GM12872 (cell line): Measurements from ENCODE around the gene OR2B2.
A peak's percentile ranks its signal among the peaks of the same experiment; 100 is the strongest.

Experiments
- TF ChIP-seq, protein P1 (sequence below): IDR thresholded peaks from 3 replicates; pipeline ENCODE4 v1.5.1; 2011; ENCODE audit warnings: low read depth, mild to moderate bottlenecking, low read length, moderate library complexity; ENCODE audit not compliant: insufficient read depth

The OR2B2 gene

DNA sequence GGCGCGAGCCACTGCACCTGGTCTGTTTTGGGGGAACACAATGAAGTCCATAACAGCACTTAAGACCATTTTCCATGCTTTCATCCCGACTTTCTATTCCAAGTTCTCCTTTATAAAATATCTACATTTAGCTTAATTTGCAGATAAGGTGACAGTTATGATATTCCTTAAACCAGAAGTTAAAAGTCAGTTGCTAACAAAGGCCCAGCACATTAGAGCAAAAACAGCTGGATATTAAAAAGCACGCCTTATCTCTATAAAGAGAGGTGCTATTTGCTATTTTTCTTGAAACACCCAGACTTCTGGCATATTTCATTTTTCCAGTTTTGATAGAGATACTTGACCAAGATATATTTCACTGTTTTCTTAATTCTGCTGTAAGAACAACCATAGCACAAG is 15.8 kb downstream of the OR2B2 start:
- TF ChIP-seq, protein P1, sequence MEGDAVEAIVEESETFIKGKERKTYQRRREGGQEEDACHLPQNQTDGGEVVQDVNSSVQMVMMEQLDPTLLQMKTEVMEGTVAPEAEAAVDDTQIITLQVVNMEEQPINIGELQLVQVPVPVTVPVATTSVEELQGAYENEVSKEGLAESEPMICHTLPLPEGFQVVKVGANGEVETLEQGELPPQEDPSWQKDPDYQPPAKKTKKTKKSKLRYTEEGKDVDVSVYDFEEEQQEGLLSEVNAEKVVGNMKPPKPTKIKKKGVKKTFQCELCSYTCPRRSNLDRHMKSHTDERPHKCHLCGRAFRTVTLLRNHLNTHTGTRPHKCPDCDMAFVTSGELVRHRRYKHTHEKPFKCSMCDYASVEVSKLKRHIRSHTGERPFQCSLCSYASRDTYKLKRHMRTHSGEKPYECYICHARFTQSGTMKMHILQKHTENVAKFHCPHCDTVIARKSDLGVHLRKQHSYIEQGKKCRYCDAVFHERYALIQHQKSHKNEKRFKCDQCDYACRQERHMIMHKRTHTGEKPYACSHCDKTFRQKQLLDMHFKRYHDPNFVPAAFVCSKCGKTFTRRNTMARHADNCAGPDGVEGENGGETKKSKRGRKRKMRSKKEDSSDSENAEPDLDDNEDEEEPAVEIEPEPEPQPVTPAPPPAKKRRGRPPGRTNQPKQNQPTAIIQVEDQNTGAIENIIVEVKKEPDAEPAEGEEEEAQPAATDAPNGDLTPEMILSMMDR, result no peak

DNA sequence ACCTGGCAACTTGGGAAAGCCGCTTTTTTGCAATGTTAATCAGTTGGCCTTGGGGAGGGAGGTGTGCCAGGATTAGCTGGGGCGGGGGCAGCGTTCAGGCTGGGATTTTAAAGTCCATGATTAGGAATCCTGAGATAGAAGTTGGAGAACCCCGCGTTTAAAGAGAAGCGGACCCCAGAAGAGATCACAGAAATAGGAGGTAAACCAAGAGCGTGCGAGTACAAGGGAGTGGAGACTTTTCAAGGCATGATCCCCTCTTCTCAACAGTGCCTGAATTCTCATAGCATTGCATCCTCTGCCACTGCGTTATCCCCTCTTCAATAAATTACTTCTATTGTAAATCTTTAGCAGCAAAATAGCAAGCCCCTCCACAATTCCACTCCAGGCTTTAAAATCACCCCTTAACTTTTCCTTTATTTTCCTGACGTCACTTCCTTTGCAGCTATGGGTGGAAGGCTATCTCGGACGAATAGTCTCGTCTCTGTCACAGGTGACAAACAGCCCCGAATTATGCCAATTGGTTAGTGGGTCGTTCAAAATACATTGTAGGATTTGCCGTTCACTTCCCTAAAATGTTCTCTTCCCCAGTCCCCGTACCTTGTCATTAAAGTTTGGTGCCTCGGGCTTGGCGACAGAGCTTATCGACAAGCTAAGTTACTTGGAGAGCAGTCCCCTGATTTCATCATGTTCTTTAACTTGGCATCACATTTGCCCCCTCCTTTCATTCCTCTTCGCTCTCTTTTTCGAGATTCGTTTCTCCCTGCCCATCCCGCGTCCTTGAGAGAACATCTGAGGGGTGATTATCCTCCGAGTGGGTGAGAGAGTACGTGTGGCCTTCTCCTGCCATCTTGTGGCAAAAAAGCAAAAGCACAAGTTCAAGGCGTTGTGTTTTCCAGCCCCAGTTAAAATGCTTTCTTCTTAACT is 17.1 kb downstream of the OR2B2 start:
- TF ChIP-seq, protein P1, result peak; percentile 78

DNA sequence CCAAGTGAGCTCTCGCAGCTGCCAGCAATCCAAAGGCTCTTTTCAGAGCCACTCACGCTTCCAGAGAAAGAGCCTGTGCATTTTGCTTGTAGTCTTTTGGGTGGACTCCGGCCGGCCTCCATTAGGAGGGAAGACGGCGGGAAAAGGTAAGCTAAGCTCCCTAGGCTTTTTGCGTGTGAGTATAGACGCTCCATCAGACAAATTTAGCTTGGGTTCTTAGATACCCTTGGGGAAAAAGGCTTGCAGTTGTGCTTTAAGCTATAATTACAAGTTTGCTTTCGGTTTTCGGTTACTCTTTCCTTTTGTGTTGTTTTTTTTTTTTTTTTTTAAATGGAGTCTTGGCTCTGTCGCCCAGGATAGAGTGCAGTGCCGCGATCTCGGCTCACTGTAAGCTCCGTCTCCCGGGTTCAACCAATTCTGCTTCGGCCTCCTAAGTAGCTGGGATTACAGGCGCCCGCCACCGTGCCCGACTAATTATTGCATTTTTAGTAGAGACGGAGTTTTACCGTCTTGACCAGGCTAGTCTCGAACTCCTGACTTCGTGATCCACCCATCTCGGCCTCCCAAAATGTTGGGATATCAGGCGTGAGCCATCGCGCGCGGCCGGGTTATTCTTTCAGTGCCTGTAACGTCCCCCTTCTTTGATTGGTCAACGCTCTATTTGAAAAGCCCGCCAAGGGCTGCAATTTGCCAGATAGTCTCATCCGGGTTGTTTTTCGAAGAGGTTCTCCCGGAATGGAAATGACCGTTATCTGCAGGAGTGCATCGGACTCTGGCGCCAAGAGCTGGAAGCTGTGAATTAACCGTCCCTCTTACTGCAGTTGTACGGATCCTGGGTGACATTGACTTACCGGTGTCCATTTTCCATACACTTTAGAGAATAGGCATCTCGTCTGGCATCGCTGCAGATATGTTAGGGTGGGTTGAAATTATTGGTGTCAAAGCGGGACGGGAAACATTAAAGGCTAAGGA is 18.1 kb downstream of the OR2B2 start:
- TF ChIP-seq, protein P1, result no peak

DNA sequence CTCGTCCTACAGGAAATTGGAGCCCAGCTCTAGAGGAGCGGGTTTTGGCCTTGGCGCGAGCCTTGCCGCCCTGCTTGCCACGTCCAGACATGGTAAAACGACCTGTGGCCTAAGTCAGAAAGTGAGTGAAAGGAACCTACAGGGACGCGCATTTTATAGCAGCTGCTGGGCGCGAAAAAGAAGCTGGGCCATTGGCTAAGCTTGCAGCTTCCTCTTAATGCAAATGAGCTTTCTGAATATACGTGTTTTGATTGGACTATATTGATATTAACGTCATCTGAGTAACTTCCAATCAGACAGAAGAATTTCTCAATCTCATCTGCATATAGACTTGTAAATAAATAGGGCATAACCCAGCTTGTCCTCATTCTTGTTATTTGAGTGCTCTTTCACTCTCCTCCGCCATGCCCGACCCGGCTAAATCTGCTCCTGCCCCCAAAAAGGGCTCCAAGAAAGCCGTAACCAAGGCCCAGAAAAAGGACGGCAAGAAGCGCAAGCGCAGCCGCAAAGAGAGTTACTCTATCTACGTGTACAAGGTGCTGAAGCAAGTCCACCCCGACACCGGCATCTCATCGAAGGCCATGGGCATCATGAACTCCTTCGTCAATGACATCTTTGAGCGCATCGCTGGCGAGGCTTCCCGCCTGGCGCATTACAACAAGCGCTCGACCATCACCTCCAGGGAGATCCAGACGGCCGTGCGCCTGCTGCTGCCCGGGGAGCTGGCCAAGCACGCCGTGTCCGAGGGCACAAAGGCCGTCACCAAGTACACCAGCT is 18.9 kb downstream of the OR2B2 start:
- TF ChIP-seq, protein P1, result no peak

DNA sequence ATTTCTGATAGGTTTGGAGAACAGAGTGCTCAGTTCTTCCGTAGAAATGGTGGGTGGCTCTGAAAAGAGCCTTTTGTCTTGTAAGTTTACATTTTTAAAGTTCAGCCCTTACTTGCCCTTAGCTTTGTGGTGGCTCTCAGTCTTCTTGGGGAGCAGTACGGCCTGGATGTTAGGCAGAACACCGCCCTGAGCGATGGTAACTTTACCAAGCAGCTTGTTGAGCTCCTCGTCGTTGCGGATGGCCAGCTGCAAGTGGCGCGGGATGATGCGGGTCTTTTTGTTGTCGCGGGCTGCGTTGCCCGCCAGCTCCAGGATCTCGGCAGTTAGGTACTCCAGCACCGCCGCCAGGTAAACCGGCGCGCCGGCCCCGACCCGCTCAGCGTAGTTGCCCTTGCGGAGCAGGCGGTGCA is 19.5 kb downstream of the OR2B2 start:
- TF ChIP-seq, protein P1, result no peak

DNA sequence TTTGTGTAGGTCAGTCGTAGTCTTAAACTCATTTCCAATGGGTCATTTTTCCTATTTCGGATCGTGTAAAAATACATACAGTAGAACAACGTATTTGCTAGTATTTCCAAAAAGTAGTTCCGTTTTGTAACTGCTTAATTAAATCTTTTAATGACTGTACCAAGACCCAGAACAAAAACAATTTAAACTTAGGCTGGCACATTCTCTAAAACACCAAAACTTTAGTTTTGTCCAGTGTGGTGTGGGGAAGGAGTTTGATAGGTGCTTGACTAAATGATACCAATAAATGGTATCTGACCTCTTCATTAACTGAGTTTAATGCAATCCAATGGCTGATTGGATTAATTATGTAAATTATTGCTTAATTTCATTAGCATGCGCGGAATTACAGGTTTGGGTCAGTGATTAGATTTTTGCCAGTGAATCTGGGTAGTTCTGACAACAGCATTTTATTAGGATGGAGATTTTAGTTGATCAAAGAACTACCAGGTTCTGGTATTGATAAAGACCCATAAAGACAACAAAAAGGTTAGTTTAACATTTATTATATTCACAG is 20.8 kb downstream of the OR2B2 start:
- TF ChIP-seq, protein P1, result no peak
